Mesodermal cell (in vitro differentiated cells): ENCODE measurements around the gene ARHGEF18.

Experiments used
- H3K27ac ChIP-seq: 2 replicates; pipeline ENCODE4 v1.7.0; 2013; ENCODE audit warnings: mild to moderate bottlenecking, low read depth, low read length, moderate library complexity; ENCODE audit not compliant: severe bottlenecking
- H3K36me3 ChIP-seq: 2 replicates; pipeline ENCODE4 v1.7.1; 2013; ENCODE audit warnings: mild to moderate bottlenecking, low read length, moderate library complexity; ENCODE audit not compliant: control insufficient read depth, insufficient read depth
- H3K4me1 ChIP-seq: one replicate; pipeline ENCODE4 v1.7.1; 2013; ENCODE audit warnings: mild to moderate bottlenecking, low read length; ENCODE audit not compliant: insufficient read depth, control insufficient read depth, poor library complexity, severe bottlenecking
- H3K4me3 ChIP-seq: 2 replicates; pipeline ENCODE4 v1.7.0; 2013; ENCODE audit warnings: low read length, control low read depth, mild to moderate bottlenecking; ENCODE audit not compliant: insufficient read depth, poor library complexity, severe bottlenecking; ENCODE audit errors: extremely low read depth
- H3K9me3 ChIP-seq: 2 replicates; pipeline ENCODE4 v1.7.1; 2013; ENCODE audit warnings: mild to moderate bottlenecking, low read length, moderate library complexity; ENCODE audit not compliant: control insufficient read depth
- WGBS, 2 experiments: methylation state at CpG; one replicate each; pipeline ENCODE4 v1.1.5; 2013; ENCODE audit warnings: missing lambda C conversion rate in 2 of 2; ENCODE audit not compliant: insufficient coverage in 2 of 2; 5-methylcytosine and 5-hydroxymethylcytosine counted together

The ARHGEF18 gene

GRCh38 chr19:7385062-7385461, 36.3 kb downstream of the ARHGEF18 start:
- no peaks in the 10 kb centered on the region for H3K9me3 ChIP-seq
- no peaks in the 10 kb centered on the region for H3K4me1 ChIP-seq
- no peak overlapping the region for H3K27ac ChIP-seq
- H3K36me3 ChIP-seq, result no peaks in the 10 kb centered on the region
- no peak overlapping the region for H3K4me3 ChIP-seq
- WGBS, 2 experiments, result 82 to 93% methylated on average over 2 of the region's 5 CpGs

GRCh38 chr19:7386308-7386707, 37.6 kb downstream of the ARHGEF18 start:
- Histone ChIP-seq H3K4me3 (no peak overlapping the region), H3K27ac (no peak overlapping the region), H3K9me3 (no peaks in the 10 kb centered on the region)

GRCh38 chr19:7386769-7387168, 38.0 kb downstream of the ARHGEF18 start:
- 87 to 91% methylated on average over 8 of the region's 8 CpGs for WGBS, 2 experiments

More at GRCh38 chr19:7386308-7386707, 37.6 kb downstream of the ARHGEF18 start:
- no peaks in the 10 kb centered on the region for H3K36me3 ChIP-seq
- 59 to 64% methylated on average over 7 to 9 of the region's 9 CpGs for WGBS, 2 experiments
- no peaks in the 10 kb centered on the region for H3K4me1 ChIP-seq

GRCh38 chr19:7391218-7391670, 42.5 kb downstream of the ARHGEF18 start:
- Histone ChIP-seq H3K36me3 (no peaks in the 10 kb centered on the region), H3K9me3 (no peaks in the 10 kb centered on the region), H3K27ac (no peak overlapping the region), H3K4me3 (no peak overlapping the region), H3K4me1 (peaks cover 11% of the 10 kb centered on the region)
- 78 to 83% methylated on average over 11 to 12 of the region's 14 CpGs for WGBS, 2 experiments

More at GRCh38 chr19:7386769-7387168, 38.0 kb downstream of the ARHGEF18 start:
- Histone ChIP-seq H3K4me3 (no peak overlapping the region), H3K9me3 (no peaks in the 10 kb centered on the region), H3K4me1 (no peaks in the 10 kb centered on the region), H3K36me3 (no peaks in the 10 kb centered on the region), H3K27ac (no peak overlapping the region)

DNA sequence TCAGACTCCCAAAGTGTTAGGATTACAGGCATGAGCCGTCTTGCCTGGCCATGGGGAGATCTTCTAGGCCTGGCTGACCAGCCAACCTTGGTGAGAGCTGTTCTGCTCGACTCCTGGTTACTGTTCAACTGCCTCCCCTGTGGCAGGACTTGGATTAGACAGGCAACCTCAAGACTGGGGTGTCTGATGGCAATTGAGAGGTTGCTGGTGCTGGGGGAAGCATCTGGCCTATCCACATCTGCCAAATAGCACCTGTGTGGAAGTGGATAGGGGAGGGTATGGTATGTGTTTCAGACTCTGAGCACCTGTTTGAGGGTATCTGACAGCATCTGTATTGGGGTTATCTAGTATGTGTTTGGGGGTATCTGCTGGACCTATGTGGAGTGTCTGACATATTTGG, 44.7 kb downstream of the ARHGEF18 start:
- WGBS, 2 experiments, result 63 to 73% methylated on average over 2 of the region's 2 CpGs

GRCh38 chr19:7393939-7394730, 45.4 kb downstream of the ARHGEF18 start:
- Histone ChIP-seq H3K27ac (no peak overlapping the region), H3K4me3 (peak overlapping the region; percentile 99), H3K9me3 (no peaks in the 10 kb centered on the region), H3K4me1 (peaks cover 11% of the 10 kb centered on the region), H3K36me3 (no peaks in the 10 kb centered on the region)
- WGBS, 2 experiments, result 28 to 32% methylated on average over 5 to 8 of the region's 13 CpGs

More for the DNA sequence above, 44.7 kb downstream of the ARHGEF18 start:
- Histone ChIP-seq H3K9me3 (no peaks in the 10 kb centered on the region), H3K36me3 (no peaks in the 10 kb centered on the region), H3K4me3 (no peak overlapping the region), H3K27ac (no peak overlapping the region), H3K4me1 (peaks cover 11% of the 10 kb centered on the region)

- WGBS, 2 experiments, result 0 to 1% methylated on average over 38 to 58 of the region's 61 CpGs
- Histone ChIP-seq H3K4me1 (peaks cover 11% of the 10 kb centered on the region), H3K4me3 (peak overlapping the region; percentile 99), H3K36me3 (peaks cover 3% of the 10 kb centered on the region), H3K27ac (peak overlapping the region; percentile 23), H3K9me3 (no peaks in the 10 kb centered on the region)
Observed at GRCh38 chr19:7394731-7395359, 46.1 kb downstream of the ARHGEF18 start.

DNA sequence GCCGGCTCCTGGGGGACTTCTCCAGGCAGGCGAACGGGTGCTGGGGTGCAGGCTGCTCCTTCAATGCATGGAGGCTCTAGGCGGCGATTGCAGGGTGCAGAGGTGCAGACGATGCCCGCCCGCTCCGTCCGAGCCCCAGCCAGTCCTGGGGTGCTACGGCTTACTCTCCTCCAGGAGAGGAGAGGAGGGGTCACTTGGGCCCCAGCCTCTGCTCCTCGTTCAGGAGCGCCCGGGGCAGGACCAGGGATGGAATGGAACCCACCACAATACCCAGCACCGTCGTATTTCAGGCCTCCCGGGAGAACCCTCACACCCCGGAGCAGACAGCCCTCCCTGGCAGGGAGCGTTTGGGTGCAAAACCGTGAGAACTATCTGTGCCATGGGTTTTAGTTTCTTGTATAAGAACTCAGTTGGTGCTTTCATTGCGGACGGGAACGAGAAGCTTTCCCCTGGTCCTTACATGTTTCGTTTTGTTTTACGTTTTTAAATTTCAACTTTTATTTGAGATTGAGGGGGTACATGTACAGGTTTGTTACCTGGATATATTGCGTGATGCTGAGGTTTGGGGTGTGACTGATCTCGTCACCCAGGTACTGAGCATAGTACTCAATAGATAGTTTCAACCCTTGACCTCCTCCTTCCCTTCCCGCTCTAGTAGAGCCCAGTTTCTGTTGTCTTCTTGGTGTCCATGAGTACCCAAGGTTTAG, 46.8 kb downstream of the ARHGEF18 start:
- Histone ChIP-seq H3K36me3 (peaks cover 7% of the 10 kb centered on the region), H3K27ac (peak overlapping the region; percentile 23), H3K4me1 (peaks cover 11% of the 10 kb centered on the region), H3K9me3 (no peaks in the 10 kb centered on the region), H3K4me3 (peak overlapping the region; percentile 99)
- WGBS, 2 experiments, result 1 to 2% methylated on average over 13 to 19 of the region's 28 CpGs

DNA sequence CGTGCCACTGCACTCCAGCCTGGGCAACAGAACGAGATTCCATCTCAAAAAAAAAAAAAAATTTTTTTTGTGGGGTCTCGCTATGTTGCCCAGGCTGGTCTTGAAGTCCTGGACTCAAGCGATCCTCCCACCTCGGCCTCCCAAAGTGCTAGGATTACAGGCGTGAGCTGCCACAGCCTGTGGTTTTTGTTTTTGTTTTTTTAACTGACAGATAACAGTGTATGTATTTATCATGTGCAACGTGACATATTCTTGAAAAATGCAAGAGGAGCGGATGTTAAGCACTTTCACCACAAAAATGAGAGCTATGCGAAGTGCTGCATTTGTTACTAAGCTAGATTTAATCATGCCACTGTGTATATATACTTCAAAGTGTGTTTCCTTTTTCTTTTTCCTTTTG, 49.0 kb downstream of the ARHGEF18 start:
- Histone ChIP-seq H3K4me3 (no peak overlapping the region), H3K9me3 (no peaks in the 10 kb centered on the region), H3K36me3 (peaks cover 17% of the 10 kb centered on the region), H3K4me1 (peaks cover 11% of the 10 kb centered on the region), H3K27ac (peak overlapping the region; percentile 29)
- 96 to 100% methylated on average over 6 to 7 of the region's 9 CpGs for WGBS, 2 experiments
